CD8-positive, alpha-beta memory T cell (primary cell): ENCODE data around the gene ABLIM3. TPM values are rescaled to one million over a fixed set of nuclear protein-coding genes. Genes with fewer than 3 reads are reported as not detected.

ENCODE experiments used
- CTCF ChIA-PET: fragments of 350-600 bp; sonication (Branson Sonifier 250); formaldehyde crosslinking; loops from one replicate; lab custom pipeline; 2021; ENCODE audit warnings: antibody characterized with exemption; lab: Charles Lee
- POLR2A ChIA-PET: fragments of 350-600 bp; sonication (Branson Sonifier 250); formaldehyde crosslinking; loops from one replicate; lab custom pipeline; 2021; ENCODE audit warnings: antibody characterized with exemption; lab: Charles Lee
- DNase-seq, 5 donors: peaks; one replicate each; pipeline versions ENCODE4 v3.0.0 to v3.0.0-alpha.2; 2020 to 2022; ENCODE audit warnings: mixed read lengths in 1 of 5
- H3K27ac ChIP-seq: one replicate; pipeline ENCODE4 v1.7.0; 2013; ENCODE audit warnings: low read depth, mild to moderate bottlenecking, low read length, moderate library complexity
- H3K27me3 ChIP-seq: 2 replicates; pipeline ENCODE4 v1.7.0; 2013; ENCODE audit warnings: low read length, mild to moderate bottlenecking; ENCODE audit not compliant: insufficient read depth, poor library complexity, severe bottlenecking
- H3K36me3 ChIP-seq: 2 replicates; pipeline ENCODE4 v1.7.0; 2013; ENCODE audit warnings: mild to moderate bottlenecking, low read length, moderate library complexity; ENCODE audit not compliant: insufficient read depth
- H3K4me1 ChIP-seq: 2 replicates; pipeline ENCODE4 v1.7.0; 2013; ENCODE audit warnings: mild to moderate bottlenecking, low read length, moderate library complexity; ENCODE audit not compliant: insufficient read depth
- H3K4me3 ChIP-seq: 2 replicates; pipeline ENCODE4 v1.7.0; 2013; ENCODE audit warnings: mild to moderate bottlenecking, low read length
- H3K9me3 ChIP-seq: 2 replicates; pipeline ENCODE4 v1.7.0; 2013; ENCODE audit warnings: mild to moderate bottlenecking, low read length
- H3K27ac Mint-ChIP-seq, 8 donors: one replicate each; pipeline ENCODE4 v1.8.0; 2020 to 2021; ENCODE audit warnings: mixed read lengths in 8 of 8, mild to moderate bottlenecking in 6 of 8, inconsistent platforms in 3 of 8, moderate library complexity in 3 of 8
- H3K27me3 Mint-ChIP-seq, 2 donors: one replicate each; pipeline ENCODE4 v1.8.0; 2020 to 2021; ENCODE audit warnings: mixed read lengths in 2 of 2, mild to moderate bottlenecking in 1 of 2, moderate library complexity in 1 of 2
- H3K36me3 Mint-ChIP-seq, 3 donors: one replicate each; pipeline ENCODE4 v1.8.0; 2020 to 2021; ENCODE audit warnings: mixed read lengths in 3 of 3, inconsistent platforms in 1 of 3, mild to moderate bottlenecking in 1 of 3
- H3K4me1 Mint-ChIP-seq, 3 donors: one replicate each; pipeline ENCODE4 v1.8.0; 2020 to 2021; ENCODE audit warnings: mixed read lengths in 3 of 3, inconsistent platforms in 1 of 3, mild to moderate bottlenecking in 1 of 3
- H3K4me3 Mint-ChIP-seq, 7 donors: one replicate each; pipeline ENCODE4 v1.8.0; 2020 to 2021; ENCODE audit warnings: mixed read lengths in 7 of 7, mild to moderate bottlenecking in 6 of 7, moderate library complexity in 4 of 7, inconsistent platforms in 2 of 7
- H3K9me3 Mint-ChIP-seq, 5 donors: one replicate each; pipeline ENCODE4 v1.8.0; 2020 to 2022; ENCODE audit warnings: mixed read lengths in 5 of 5, mild to moderate bottlenecking in 3 of 5, moderate library complexity in 2 of 5, inconsistent platforms in 1 of 5
- polyA plus RNA-seq: library from polyadenylated mRNA; unstranded; fragments of 300-500 nt; fragmentation: Illumina TruSeq; gene quantifications from one replicate; pipeline ENCODE4 v1.2.3, GENCODE V29; 2021
- total RNA-seq, 2 experiments: library from RNA; stranded (reverse); gene quantifications; one replicate each; pipeline ENCODE4 v1.2.3, GENCODE V29; 2021

ABLIM3 gene
- total and polyA plus RNA-seq, 3 experiments from 2014 or later, result 0.09 TPM; not detected in 2

GRCh38 chr5:149301744-149302380 is 160.6 kb downstream of the ABLIM3 start:
- H3K36me3 Mint-ChIP-seq, result no peaks in the 10 kb centered on the region
- no peak for DNase-seq
- ChIA-PET POLR2A (no interaction called here), CTCF (interaction anchor here (1.5 kb wide), 1 partner anchor 15 kb away, joined by 3 read pairs; no protein-coding TSS in a partner anchor)
- H3K4me1 Mint-ChIP-seq, result no peaks in the 10 kb centered on the region
- no peak overlapping the region for H3K4me3 Mint-ChIP-seq
- Histone ChIP-seq H3K27me3 (no peaks in the 10 kb centered on the region), H3K9me3 (no peaks in the 10 kb centered on the region), H3K36me3 (no peaks in the 10 kb centered on the region), H3K4me3 (no peak overlapping the region), H3K4me1 (peaks cover 24% of the 10 kb centered on the region), H3K27ac (no peak overlapping the region)
- no peak overlapping the region for H3K27ac Mint-ChIP-seq
- no peaks in the 10 kb centered on the region for H3K9me3 Mint-ChIP-seq
- H3K27me3 Mint-ChIP-seq, result peaks cover 13 to 24% of the 10 kb centered on the region in 2 donors

DNA sequence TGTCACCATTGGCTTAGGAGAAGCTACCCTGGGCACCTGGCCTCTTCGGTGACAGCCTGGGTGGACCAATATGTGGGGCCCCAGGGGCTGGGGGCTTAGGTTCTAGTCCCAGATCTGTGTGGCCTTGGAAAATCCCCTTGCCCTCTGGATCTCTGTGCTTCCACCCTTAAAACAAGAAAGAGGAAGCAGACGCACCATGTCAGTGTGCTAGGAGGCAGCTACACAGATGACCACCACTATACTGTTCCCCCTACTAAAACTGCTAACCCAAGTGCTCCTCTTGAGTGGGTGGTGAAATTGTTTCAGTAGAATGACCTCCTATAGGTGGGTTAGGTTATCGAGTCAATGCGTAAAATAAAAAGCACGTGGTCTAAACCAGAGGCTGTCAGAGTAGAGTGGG is 161.3 kb downstream of the ABLIM3 start:
- CTCF ChIA-PET, result interaction anchor here (1.5 kb wide), 1 partner anchor 14 kb away, joined by 3 read pairs; no protein-coding TSS in a partner anchor
- Histone ChIP-seq H3K27ac (no peak overlapping the region), H3K9me3 (no peaks in the 10 kb centered on the region), H3K27me3 (no peaks in the 10 kb centered on the region), H3K36me3 (no peaks in the 10 kb centered on the region), H3K4me3 (no peak overlapping the region), H3K4me1 (peaks cover 18% of the 10 kb centered on the region)
- Mint-ChIP-seq H3K36me3 (no peaks in the 10 kb centered on the region), H3K4me3 (no peak overlapping the region), H3K9me3 (no peaks in the 10 kb centered on the region), H3K27ac (no peak overlapping the region), H3K4me1 (no peaks in the 10 kb centered on the region), H3K27me3 (peaks cover 13 to 24% of the 10 kb centered on the region in 2 donors)
- DNase-seq, result no peak
- POLR2A ChIA-PET, result no interaction called here

- Mint-ChIP-seq H3K4me3 (no peak overlapping the region), H3K9me3 (no peaks in the 10 kb centered on the region), H3K27me3 (peaks cover 13 to 24% of the 10 kb centered on the region in 2 donors), H3K4me1 (no peaks in the 10 kb centered on the region), H3K36me3 (no peaks in the 10 kb centered on the region), H3K27ac (no peak overlapping the region)
- no peak overlapping the region for H3K27ac ChIP-seq
- DNase-seq, result no peak
- POLR2A ChIA-PET, result no interaction called here
- CTCF ChIA-PET, result interaction anchor here (1.5 kb wide), 1 partner anchor 13 kb away, joined by 3 read pairs; no protein-coding TSS in a partner anchor
- no peaks in the 10 kb centered on the region for H3K27me3 ChIP-seq
- H3K4me3 ChIP-seq, result no peak overlapping the region
- no peaks in the 10 kb centered on the region for H3K36me3 ChIP-seq
- no peaks in the 10 kb centered on the region for H3K9me3 ChIP-seq
- peaks cover 12% of the 10 kb centered on the region for H3K4me1 ChIP-seq
These were observed 161.9 kb downstream of the ABLIM3 start for GRCh38 chr5:149303210-149303609.

DNA sequence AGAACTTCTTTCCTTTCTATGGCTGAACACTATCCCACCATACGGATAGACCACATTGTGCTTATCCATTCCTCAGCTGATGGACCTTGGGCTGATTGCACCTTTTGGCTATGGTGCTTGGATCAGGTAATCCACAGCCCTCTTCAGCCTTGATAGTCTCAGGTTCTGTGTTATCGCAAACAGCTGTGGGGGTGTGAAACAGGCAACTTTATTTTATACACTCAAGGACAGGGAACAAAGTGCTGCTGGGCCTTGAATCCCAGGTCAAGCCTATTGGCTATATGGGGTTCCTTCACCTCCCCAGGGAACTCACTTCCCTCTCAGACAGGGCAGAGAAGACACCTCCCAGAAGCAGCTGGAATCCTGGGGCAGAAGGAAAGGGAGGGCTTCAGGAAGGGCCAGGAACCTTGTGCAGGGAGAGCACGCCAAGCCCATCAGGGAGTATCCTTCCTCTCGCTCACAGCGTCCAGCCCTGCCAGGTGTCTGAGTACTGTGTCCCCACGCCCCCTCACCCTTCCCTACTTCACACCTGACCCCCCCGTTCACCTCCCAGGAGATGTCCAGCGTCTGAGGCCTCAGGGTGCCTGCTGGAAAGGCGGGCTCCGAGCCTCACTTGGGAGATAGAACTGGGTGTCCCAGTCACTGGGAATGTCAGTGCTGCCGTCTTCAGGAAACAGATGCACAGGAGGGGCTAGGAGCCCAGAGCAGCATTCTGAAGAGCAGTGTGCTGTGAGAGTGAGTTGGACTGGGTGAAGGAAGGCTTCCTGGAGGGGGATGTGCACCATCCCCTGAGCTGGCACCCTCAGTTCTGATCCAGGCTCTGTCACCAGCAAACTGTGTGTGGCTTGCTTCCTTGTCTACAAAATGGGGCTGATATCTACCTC is 163.1 kb downstream of the ABLIM3 start:
- CTCF ChIA-PET, result interaction anchor here (2.1 kb wide), 1 partner anchor 13 kb away, joined by 7 read pairs; no protein-coding TSS in a partner anchor

GRCh38 chr5:149309354-149309753 is 168.1 kb downstream of the ABLIM3 start:
- Mint-ChIP-seq H3K27ac (no peak overlapping the region), H3K9me3 (no peaks in the 10 kb centered on the region), H3K36me3 (no peaks in the 10 kb centered on the region), H3K4me1 (no peaks in the 10 kb centered on the region), H3K27me3 (peaks cover 3 to 21% of the 10 kb centered on the region in 2 donors), H3K4me3 (no peak overlapping the region)
- no peak overlapping the region for H3K27ac ChIP-seq
- no peaks in the 10 kb centered on the region for H3K4me1 ChIP-seq
- no peaks in the 10 kb centered on the region for H3K36me3 ChIP-seq
- no peaks in the 10 kb centered on the region for H3K9me3 ChIP-seq
- no peak overlapping the region for H3K4me3 ChIP-seq
- no peaks in the 10 kb centered on the region for H3K27me3 ChIP-seq
- no peak for DNase-seq
- POLR2A ChIA-PET, result no interaction called here
- CTCF ChIA-PET, result interaction anchor here (0.6 to 15.5 kb wide), 2 partner anchors 63 to 76 kb away, joined by 3 to 221 read pairs; partner anchors contain the start of gene IL17B

More for the DNA sequence above, 163.1 kb downstream of the ABLIM3 start:
- no peaks in the 10 kb centered on the region for H3K9me3 Mint-ChIP-seq
- Histone ChIP-seq H3K4me3 (no peak overlapping the region), H3K36me3 (no peaks in the 10 kb centered on the region), H3K27ac (no peak overlapping the region), H3K4me1 (no peaks in the 10 kb centered on the region), H3K27me3 (no peaks in the 10 kb centered on the region), H3K9me3 (no peaks in the 10 kb centered on the region)
- POLR2A ChIA-PET, result no interaction called here
- no peaks in the 10 kb centered on the region for H3K36me3 Mint-ChIP-seq
- peak overlapping the region in 1 of 8 donors; percentile 74 for H3K27ac Mint-ChIP-seq
- H3K27me3 Mint-ChIP-seq, result peaks cover 8 to 19% of the 10 kb centered on the region in 2 donors
- no peak for DNase-seq
- no peak overlapping the region for H3K4me3 Mint-ChIP-seq
- no peaks in the 10 kb centered on the region for H3K4me1 Mint-ChIP-seq

Other genes with a start within 250 kb of the ABLIM3 start
- not detected for gene SH3TC2, start 78.4 kb upstream of the ABLIM3 start, total RNA-seq
- gene SH3TC2, start 78.4 kb upstream of the ABLIM3 start, polyA plus RNA-seq, result not detected
- gene AFAP1L1, start 130.4 kb downstream of the ABLIM3 start, total RNA-seq, result under 1 TPM in 1 of 2 experiments, not detected in 1; 0.18 TPM
- not detected for gene AFAP1L1, start 130.4 kb downstream of the ABLIM3 start, polyA plus RNA-seq
- 10 to 100 TPM; 33.4 to 36.5 TPM for gene GRPEL2, start 204.0 kb downstream of the ABLIM3 start, total RNA-seq
- gene GRPEL2, start 204.0 kb downstream of the ABLIM3 start, polyA plus RNA-seq, result 4.5 TPM
- gene PCYOX1L, start 216.6 kb downstream of the ABLIM3 start, total RNA-seq, result 10 to 100 TPM; 22.6 to 23.3 TPM
- 11.9 TPM for gene PCYOX1L, start 216.6 kb downstream of the ABLIM3 start, polyA plus RNA-seq
- gene IL17B, start 237.8 kb downstream of the ABLIM3 start, total RNA-seq, result not detected
- not detected for gene IL17B, start 237.8 kb downstream of the ABLIM3 start, polyA plus RNA-seq